ENCODE measurements around the gene GPATCH1.
A peak's percentile ranks its signal among the peaks of the same experiment; 100 is the strongest.

The GPATCH1 gene

DNA sequence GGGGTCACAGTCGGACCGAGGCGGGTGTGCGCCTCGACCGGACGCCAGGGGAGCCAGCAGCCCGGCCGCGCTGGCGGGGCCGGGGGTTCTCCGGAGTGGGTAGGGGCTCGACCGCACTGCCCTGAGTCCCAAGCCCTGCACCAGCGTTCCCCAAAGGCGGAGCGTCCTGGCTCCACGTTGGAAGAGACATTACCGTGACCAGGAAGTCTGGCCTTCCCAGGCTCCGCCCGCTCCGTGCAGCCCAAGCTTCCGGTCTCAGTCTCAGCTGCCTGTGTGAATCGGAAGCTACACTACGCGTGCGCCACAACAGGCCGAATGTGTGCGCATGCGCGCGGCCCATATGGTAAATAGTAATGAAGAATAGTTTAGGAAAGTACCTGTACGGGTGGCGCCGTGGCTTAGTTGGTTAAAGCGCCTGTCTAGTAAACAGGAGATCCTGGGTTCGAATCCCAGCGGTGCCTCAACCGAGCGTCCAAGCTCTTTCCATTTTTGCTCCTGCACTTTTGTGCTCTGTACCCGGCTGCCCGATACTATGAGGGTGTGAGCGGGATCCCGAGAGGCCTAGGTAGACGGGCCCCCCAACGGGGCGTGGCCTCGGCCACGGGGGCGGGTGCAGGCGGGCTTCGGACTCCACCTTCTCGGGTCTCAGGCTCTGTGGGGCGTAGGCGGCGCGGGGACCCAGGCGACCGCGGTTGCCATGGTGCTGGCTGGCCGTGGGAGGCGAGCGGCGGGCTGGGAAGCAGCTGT, 95.9 kb downstream of the GPATCH1 start (continued):
- TF ChIP-seq, protein P1, sequence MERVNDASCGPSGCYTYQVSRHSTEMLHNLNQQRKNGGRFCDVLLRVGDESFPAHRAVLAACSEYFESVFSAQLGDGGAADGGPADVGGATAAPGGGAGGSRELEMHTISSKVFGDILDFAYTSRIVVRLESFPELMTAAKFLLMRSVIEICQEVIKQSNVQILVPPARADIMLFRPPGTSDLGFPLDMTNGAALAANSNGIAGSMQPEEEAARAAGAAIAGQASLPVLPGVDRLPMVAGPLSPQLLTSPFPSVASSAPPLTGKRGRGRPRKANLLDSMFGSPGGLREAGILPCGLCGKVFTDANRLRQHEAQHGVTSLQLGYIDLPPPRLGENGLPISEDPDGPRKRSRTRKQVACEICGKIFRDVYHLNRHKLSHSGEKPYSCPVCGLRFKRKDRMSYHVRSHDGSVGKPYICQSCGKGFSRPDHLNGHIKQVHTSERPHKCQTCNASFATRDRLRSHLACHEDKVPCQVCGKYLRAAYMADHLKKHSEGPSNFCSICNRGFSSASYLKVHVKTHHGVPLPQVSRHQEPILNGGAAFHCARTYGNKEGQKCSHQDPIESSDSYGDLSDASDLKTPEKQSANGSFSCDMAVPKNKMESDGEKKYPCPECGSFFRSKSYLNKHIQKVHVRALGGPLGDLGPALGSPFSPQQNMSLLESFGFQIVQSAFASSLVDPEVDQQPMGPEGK (tag by site-specific recombination; IDR thresholded peaks at IDR 0.05): peak; percentile 100
- TF ChIP-seq ZNF530 (tag by site-specific recombination; IDR thresholded peaks at IDR 0.05; ENCODE audit: low read depth) (no peak), ZSCAN23 (tag by site-specific recombination; IDR thresholded peaks at IDR 0.05) (peak; percentile 83; the same call in 1 of the 2 replicates), ZNF155 (tag by site-specific recombination; IDR thresholded peaks at IDR 0.05) (no peak; the same call in 1 of the 2 replicates), ZNF157 (tag by site-specific recombination; IDR thresholded peaks at IDR 0.05) (no peak), ZNF510 (tag by site-specific recombination; IDR thresholded peaks at IDR 0.05; ENCODE audit: insufficient replicate concordance) (no peak), ZNF658 (tag by site-specific recombination; IDR thresholded peaks at IDR 0.05) (no peak), GFI1B (tag by site-specific recombination; IDR thresholded peaks at IDR 0.05) (no peak)
- TF ChIP-seq, protein P2, sequence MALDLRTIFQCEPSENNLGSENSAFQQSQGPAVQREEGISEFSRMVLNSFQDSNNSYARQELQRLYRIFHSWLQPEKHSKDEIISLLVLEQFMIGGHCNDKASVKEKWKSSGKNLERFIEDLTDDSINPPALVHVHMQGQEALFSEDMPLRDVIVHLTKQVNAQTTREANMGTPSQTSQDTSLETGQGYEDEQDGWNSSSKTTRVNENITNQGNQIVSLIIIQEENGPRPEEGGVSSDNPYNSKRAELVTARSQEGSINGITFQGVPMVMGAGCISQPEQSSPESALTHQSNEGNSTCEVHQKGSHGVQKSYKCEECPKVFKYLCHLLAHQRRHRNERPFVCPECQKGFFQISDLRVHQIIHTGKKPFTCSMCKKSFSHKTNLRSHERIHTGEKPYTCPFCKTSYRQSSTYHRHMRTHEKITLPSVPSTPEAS (tag by site-specific recombination; IDR thresholded peaks at IDR 0.05): no peak
- TF ChIP-seq, protein P3, sequence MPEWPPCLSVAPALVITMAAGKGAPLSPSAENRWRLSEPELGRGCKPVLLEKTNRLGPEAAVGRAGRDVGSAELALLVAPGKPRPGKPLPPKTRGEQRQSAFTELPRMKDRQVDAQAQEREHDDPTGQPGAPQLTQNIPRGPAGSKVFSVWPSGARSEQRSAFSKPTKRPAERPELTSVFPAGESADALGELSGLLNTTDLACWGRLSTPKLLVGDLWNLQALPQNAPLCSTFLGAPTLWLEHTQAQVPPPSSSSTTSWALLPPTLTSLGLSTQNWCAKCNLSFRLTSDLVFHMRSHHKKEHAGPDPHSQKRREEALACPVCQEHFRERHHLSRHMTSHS (tag by site-specific recombination; IDR thresholded peaks at IDR 0.05): no peak
- TF ChIP-seq, protein P4, sequence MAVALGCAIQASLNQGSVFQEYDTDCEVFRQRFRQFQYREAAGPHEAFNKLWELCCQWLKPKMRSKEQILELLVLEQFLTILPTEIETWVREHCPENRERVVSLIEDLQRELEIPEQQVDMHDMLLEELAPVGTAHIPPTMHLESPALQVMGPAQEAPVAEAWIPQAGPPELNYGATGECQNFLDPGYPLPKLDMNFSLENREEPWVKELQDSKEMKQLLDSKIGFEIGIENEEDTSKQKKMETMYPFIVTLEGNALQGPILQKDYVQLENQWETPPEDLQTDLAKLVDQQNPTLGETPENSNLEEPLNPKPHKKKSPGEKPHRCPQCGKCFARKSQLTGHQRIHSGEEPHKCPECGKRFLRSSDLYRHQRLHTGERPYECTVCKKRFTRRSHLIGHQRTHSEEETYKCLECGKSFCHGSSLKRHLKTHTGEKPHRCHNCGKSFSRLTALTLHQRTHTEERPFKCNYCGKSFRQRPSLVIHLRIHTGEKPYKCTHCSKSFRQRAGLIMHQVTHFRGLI (tag by site-specific recombination; IDR thresholded peaks at IDR 0.05): peak; percentile 88; the same call in 1 of the 2 replicates
- TF ChIP-seq, protein P5, sequence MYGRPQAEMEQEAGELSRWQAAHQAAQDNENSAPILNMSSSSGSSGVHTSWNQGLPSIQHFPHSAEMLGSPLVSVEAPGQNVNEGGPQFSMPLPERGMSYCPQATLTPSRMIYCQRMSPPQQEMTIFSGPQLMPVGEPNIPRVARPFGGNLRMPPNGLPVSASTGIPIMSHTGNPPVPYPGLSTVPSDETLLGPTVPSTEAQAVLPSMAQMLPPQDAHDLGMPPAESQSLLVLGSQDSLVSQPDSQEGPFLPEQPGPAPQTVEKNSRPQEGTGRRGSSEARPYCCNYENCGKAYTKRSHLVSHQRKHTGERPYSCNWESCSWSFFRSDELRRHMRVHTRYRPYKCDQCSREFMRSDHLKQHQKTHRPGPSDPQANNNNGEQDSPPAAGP (tag by site-specific recombination; IDR thresholded peaks at IDR 0.05): peak; percentile 99

DNA sequence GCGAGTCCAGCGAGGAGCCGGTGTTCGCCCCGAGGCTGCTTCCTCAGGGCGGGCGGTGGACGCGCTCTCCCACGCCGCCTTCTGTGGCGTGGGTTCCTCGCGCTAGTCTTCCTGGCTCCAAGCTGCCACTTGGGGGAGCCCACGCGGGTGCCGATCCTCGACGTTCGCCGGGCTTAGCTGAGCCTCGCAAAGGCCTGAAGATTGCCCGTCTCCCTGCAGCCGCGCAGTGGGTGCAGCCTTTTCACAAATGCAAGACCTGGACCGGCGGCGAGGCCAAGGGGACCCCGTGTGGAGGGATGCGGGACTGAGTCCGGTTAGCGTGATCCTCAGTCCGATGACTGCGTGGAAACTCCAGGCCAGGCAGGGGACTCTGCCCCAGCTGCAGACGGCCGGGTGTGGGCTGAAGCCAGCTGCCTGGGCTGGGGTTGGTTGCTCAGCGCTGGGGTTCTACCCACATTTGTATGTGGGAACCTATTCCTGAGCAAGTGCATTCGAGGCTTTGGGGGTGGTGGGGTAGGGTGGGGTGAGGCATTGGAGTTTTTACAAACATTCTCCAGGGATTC, 96.5 kb downstream of the GPATCH1 start:
- H3K27ac ChIP-seq (ENCODE audit: extremely low read depth, low read depth, low read length): peak overlapping the region; percentile 44
- no peaks in the 10 kb centered on the region for H3K9me3 ChIP-seq (ENCODE audit: control insufficient read depth, insufficient read depth, low read depth, low read length)
- CTCF ChIA-PET: interaction anchor here (0.6 to 13.1 kb wide), 19 partner anchors 9 to 229 kb away, joined by 3 to 154 read pairs (median 4); partner anchors contain the start of gene LRP3
- peaks cover 17% of the 10 kb centered on the region for H3K4me1 ChIP-seq (ENCODE audit: control insufficient read depth, insufficient read depth, low read length)
- H3K4me3 ChIP-seq (ENCODE audit: low read depth, low read length): peak overlapping the region; percentile 48
- POLR2A ChIA-PET: interaction anchor here (0.5 to 3.0 kb wide), 29 partner anchors 9 to 502 kb away, joined by 3 to 43 read pairs (median 4); partner anchors contain the start of genes ANKRD27, CEBPA, CEBPG and CEP89
- peaks cover 0 to 5% of the 10 kb centered on the region in 2 experiments; a peak in 1 of 3 replicates for H3K36me3 ChIP-seq (ENCODE audit: control insufficient read depth in 2 of 2, insufficient read depth in 1 of 2, low read length in 2 of 2)
- TF ChIP-seq ZNF610 (tag by site-specific recombination; IDR thresholded peaks at IDR 0.05; ENCODE audit: borderline replicate concordance): no peak; the same call in 1 of the 2 replicates
- TF ChIP-seq, protein P6, sequence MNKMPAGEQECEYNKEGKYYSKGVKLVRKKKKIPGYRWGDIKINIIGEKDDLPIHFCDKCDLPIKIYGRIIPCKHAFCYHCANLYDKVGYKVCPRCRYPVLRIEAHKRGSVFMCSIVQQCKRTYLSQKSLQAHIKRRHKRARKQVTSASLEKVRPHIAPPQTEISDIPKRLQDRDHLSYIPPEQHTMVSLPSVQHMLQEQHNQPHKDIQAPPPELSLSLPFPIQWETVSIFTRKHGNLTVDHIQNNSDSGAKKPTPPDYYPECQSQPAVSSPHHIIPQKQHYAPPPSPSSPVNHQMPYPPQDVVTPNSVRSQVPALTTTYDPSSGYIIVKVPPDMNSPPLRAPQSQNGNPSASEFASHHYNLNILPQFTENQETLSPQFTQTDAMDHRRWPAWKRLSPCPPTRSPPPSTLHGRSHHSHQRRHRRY (tag by site-specific recombination; IDR thresholded peaks at IDR 0.05): peak; percentile 96; the same call in 1 of the 2 replicates
- no peak for TF ChIP-seq ZNF596 (tag by site-specific recombination; IDR thresholded peaks at IDR 0.05)
- TF ChIP-seq EGR2 (tag by site-specific recombination; IDR thresholded peaks at IDR 0.05; ENCODE audit: low read depth): peak; percentile 100
- TF ChIP-seq, protein P7, sequence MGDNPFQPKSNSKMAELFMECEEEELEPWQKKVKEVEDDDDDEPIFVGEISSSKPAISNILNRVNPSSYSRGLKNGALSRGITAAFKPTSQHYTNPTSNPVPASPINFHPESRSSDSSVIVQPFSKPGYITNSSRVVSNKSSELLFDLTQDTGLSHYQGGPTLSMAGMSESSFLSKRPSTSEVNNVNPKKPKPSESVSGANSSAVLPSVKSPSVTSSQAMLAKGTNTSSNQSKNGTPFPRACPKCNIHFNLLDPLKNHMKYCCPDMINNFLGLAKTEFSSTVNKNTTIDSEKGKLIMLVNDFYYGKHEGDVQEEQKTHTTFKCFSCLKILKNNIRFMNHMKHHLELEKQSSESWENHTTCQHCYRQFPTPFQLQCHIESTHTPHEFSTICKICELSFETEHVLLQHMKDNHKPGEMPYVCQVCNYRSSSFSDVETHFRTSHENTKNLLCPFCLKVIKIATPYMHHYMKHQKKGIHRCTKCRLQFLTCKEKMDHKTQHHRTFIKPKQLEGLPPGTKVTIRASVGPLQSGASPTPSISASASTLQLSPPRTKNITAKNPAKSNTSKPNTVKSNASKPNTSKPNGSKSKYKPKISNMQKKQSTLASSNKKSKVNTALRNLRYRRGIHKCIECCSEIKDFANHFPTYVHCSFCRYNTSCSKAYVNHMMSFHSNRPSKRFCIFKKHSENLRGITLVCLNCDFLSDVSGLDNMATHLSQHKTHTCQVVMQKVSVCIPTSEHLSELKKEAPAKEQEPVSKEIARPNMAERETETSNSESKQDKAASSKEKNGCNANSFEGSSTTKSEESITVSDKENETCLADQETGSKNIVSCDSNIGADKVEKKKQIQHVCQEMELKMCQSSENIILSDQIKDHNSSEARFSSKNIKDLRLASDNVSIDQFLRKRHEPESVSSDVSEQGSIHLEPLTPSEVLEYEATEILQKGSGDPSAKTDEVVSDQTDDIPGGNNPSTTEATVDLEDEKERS (tag by site-specific recombination; IDR thresholded peaks at IDR 0.05): peak; percentile 79; the same call in 1 of the 2 replicates
- TF ChIP-seq, protein P8, sequence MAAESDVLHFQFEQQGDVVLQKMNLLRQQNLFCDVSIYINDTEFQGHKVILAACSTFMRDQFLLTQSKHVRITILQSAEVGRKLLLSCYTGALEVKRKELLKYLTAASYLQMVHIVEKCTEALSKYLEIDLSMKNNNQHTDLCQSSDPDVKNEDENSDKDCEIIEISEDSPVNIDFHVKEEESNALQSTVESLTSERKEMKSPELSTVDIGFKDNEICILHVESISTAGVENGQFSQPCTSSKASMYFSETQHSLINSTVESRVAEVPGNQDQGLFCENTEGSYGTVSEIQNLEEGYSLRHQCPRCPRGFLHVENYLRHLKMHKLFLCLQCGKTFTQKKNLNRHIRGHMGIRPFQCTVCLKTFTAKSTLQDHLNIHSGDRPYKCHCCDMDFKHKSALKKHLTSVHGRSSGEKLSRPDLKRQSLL (tag by site-specific recombination; IDR thresholded peaks at IDR 0.05): no peak
- TF ChIP-seq ZNF521 (tag by site-specific recombination; IDR thresholded peaks at IDR 0.05): no peak
- no peak for TF ChIP-seq ZNF654 (tag by site-specific recombination; IDR thresholded peaks at IDR 0.05; ENCODE audit: low read depth)
- TF ChIP-seq ZBTB1 (tag by site-specific recombination; IDR thresholded peaks at IDR 0.05): no peak; the same call in 1 of the 2 replicates
- no peak for TF ChIP-seq ZNF561 (tag by site-specific recombination; IDR thresholded peaks at IDR 0.05; ENCODE audit: borderline replicate concordance)
